ENCODE data around the gene DLGAP1. TPM values are rescaled to one million over a fixed set of nuclear protein-coding genes. Genes with fewer than 3 reads are reported as not detected.

DLGAP1 gene
- total RNA-seq, 1 experiment from 2014 or later = not detected

- no peak for DNase-seq (ENCODE audit: low spot score)
These were observed 297.8 kb downstream of the DLGAP1 start for GRCh38 chr18:4157352-4157751.

- no peak for DNase-seq (ENCODE audit: low spot score)
These were observed 308.3 kb downstream of the DLGAP1 start for GRCh38 chr18:4146797-4147196.

GRCh38 chr18:4144201-4144600, 310.9 kb downstream of the DLGAP1 start:
- no peak for DNase-seq (ENCODE audit: low spot score)

- no peak for DNase-seq (ENCODE audit: low spot score)
These were observed 311.5 kb downstream of the DLGAP1 start for GRCh38 chr18:4143585-4143984.

- DNase-seq (ENCODE audit: low spot score) = no peak
These were observed 312.2 kb downstream of the DLGAP1 start for GRCh38 chr18:4142876-4143275.

GRCh38 chr18:4134700-4135099, 320.4 kb downstream of the DLGAP1 start:
- no peak for DNase-seq (ENCODE audit: low spot score)

GRCh38 chr18:4130734-4131719, 324.1 kb downstream of the DLGAP1 start:
- no peak for DNase-seq (ENCODE audit: low spot score)

- DNase-seq (ENCODE audit: low spot score) = no peak
These were observed 328.2 kb downstream of the DLGAP1 start for GRCh38 chr18:4126939-4127338.

- no peak for DNase-seq (ENCODE audit: low spot score)
These were observed 329.4 kb downstream of the DLGAP1 start for GRCh38 chr18:4125627-4126230.

- no peak for DNase-seq (ENCODE audit: low spot score)
These were observed 329.9 kb downstream of the DLGAP1 start for GRCh38 chr18:4125224-4125623.

GRCh38 chr18:4119813-4120212, 335.3 kb downstream of the DLGAP1 start:
- no peak for DNase-seq (ENCODE audit: low spot score)

GRCh38 chr18:4119127-4119648, 335.9 kb downstream of the DLGAP1 start:
- no peak for DNase-seq (ENCODE audit: low spot score)

GRCh38 chr18:4108016-4108415, 347.1 kb downstream of the DLGAP1 start:
- DNase-seq (ENCODE audit: low spot score) = no peak

GRCh38 chr18:4107049-4107467, 348.0 kb downstream of the DLGAP1 start:
- DNase-seq (ENCODE audit: low spot score) = no peak

GRCh38 chr18:4106407-4107033, 348.6 kb downstream of the DLGAP1 start:
- DNase-seq (ENCODE audit: low spot score) = peak; percentile 54

- no peak for DNase-seq (ENCODE audit: low spot score)
These were observed 352.2 kb downstream of the DLGAP1 start for GRCh38 chr18:4102901-4103300.

GRCh38 chr18:4101009-4101408, 354.1 kb downstream of the DLGAP1 start:
- no peak for DNase-seq (ENCODE audit: low spot score)

- DNase-seq (ENCODE audit: low spot score) = no peak
These were observed 358.6 kb downstream of the DLGAP1 start for GRCh38 chr18:4096486-4096885.

- no peak for DNase-seq (ENCODE audit: low spot score)
These were observed 361.4 kb downstream of the DLGAP1 start for GRCh38 chr18:4093676-4094075.

GRCh38 chr18:4084382-4084900, 370.7 kb downstream of the DLGAP1 start:
- no peak for DNase-seq (ENCODE audit: low spot score)

GRCh38 chr18:4078246-4078645, 376.9 kb downstream of the DLGAP1 start:
- DNase-seq (ENCODE audit: low spot score) = no peak

- no peak for DNase-seq (ENCODE audit: low spot score)
These were observed 377.4 kb downstream of the DLGAP1 start for GRCh38 chr18:4077721-4078120.
